Measurements from ENCODE around the gene CCDC92B. TPM values are rescaled to one million over a fixed set of nuclear protein-coding genes. Genes with fewer than 3 reads are reported as not detected.

Gene CCDC92B
- total RNA-seq, 2 experiments from 2014 or later, result not detected

GRCh38 chr17:2780931-2781454, 31.5 kb upstream of the CCDC92B start:
- ChIA-PET POLR2A (no interaction called here), CTCF (interaction anchor here (0.6 kb wide), 1 partner anchor 13 kb away, joined by 3 read pairs; no protein-coding TSS in a partner anchor)

GRCh38 chr17:2780256-2780655, 30.8 kb upstream of the CCDC92B start:
- CTCF ChIA-PET, result interaction anchor here (0.6 kb wide), 1 partner anchor 13 kb away, joined by 3 read pairs; no protein-coding TSS in a partner anchor

GRCh38 chr17:2779545-2779944, 30.1 kb upstream of the CCDC92B start:
- POLR2A ChIA-PET, result no interaction called here
- CTCF ChIA-PET, result no interaction called here

More at GRCh38 chr17:2780256-2780655, 30.8 kb upstream of the CCDC92B start:
- POLR2A ChIA-PET, result no interaction called here

DNA sequence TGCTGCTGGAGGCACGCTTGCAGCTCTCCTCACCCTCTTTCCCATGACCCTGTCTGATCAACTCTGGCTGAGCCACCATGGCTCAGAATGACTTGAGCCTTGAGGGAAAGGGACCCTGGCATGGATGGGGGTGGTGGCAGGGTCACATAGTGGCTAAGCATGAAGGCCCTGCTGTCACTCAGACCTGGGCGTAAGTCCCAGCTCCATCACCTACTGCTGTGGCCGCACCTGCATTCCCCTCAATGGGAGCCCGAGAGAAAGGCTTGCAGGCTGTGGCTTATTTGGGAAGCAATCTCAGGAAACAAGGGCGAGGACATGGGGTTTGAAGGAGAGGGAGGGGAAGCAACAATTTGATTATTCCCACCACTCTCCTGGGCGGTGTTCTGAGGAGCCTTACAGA, 29.0 kb upstream of the CCDC92B start:
- ChIA-PET POLR2A (no interaction called here), CTCF (no interaction called here)

- ChIA-PET POLR2A (no interaction called here), CTCF (interaction anchor here (0.9 to 1.8 kb wide), 2 partner anchors 9 to 17 kb away, joined by 3 to 4 read pairs; no protein-coding TSS in a partner anchor)
These were observed 27.9 kb upstream of the CCDC92B start for GRCh38 chr17:2777242-2777867.

DNA sequence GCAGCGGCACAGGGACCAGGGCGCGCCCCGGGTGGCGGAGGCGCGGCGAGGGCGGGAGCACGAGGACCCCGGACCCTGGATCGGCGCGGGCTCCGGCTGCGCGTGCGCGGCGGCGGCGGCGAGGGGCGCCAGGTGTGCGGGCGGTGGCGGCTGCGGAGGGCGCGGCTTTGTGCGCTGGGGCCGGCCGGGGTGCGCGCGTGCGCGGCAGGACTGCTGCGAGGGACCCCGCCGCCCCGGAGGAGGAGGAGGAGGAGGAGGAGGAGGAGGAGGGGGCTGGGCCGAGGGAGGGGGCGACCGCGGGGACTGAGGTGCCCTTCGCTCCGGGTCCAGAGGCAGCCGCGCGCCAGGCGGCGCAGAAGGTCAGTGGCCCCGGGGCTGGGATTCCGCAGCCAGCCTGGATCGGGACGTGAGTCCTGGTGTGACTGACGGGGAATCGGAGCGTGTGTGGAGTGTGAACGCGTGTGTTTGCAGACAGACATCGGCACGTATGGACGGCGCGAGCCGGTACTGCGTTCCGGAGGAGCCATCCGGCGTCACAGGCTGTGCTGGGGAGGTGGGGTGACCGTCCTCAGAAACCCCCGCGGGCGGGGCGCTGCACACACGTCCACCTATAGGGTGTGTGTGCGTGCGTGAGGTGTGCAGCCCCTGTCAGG, 27.3 kb upstream of the CCDC92B start:
- POLR2A ChIA-PET, result no interaction called here
- CTCF ChIA-PET, result interaction anchor here (1.0 to 1.8 kb wide), 2 partner anchors 10 to 121 kb away, joined by 3 to 4 read pairs; no protein-coding TSS in a partner anchor

GRCh38 chr17:2775206-2775605, 25.8 kb upstream of the CCDC92B start:
- ChIA-PET CTCF (interaction anchor here (0.8 kb wide), 1 partner anchor 25 kb away, joined by 3 read pairs; no protein-coding TSS in a partner anchor), POLR2A (no interaction called here)

GRCh38 chr17:2770129-2770528, 20.7 kb upstream of the CCDC92B start:
- POLR2A ChIA-PET, result interaction anchor here (0.6 kb wide), 1 partner anchor 331 kb away, joined by 3 read pairs; no protein-coding TSS in a partner anchor
- CTCF ChIA-PET, result no interaction called here

DNA sequence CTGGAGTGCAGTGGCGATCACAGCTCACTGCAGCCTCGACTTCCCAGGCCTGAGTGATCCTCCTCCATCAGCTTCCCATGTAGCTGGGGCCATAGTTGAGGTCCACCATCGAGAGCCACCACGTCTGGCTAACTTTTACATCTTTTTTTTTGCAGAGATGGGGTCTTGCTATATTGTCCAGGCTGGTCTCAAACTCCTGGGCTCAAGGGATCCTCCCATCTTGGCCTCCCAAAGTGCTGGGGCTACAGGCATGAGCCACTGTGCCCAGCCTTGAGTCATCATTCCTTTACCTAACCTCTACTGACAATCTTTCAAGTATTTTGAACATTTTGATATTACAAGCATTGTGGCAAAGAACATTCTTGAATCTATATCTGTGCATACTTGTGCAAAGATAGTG, 9.4 kb upstream of the CCDC92B start:
- POLR2A ChIA-PET, result no interaction called here
- CTCF ChIA-PET, result interaction anchor here (0.6 kb wide), 1 partner anchor 70 kb away, joined by 3 read pairs; no protein-coding TSS in a partner anchor

DNA sequence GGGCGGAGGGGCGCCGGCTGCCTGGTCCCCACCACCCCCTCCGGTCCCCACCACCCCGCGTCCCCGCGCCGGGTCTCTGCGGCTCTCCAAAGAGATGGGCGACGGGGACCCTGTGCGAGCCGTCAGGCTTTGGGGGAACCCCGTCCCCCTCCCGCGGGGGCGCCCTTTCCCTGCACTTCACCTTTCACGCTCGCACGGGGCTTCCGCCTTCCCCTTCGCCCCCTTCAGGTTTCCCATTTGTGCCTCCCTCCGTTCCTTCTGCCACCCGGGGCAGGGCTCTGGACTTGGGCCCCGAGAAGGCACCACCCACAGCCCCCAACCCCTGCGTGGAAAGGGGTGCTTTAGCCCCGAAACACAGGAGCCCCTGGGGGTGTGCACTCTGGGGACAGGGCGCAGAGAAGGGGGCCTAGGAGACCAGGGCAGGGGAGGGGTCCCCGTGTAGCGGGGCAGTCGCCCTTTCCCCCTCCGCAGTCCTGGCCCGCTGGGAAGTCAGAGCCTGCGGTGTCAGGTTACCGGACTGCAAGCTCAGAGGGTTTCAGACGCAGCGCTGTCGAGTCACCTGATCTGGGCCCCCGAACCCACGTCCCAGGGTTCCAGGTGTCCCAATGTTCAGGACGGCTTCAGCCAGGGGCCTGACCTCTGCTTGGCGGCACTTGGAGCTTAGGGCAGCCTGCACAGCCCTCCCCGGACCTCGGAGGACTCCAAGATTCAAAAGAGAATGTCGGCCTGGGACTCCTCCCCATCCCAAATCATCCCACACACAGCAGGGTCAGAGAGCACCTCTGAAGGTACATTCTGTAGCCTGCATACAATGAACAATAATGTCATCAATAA, 6.7 kb upstream of the CCDC92B start:
- ChIA-PET CTCF (no interaction called here), POLR2A (no interaction called here)

DNA sequence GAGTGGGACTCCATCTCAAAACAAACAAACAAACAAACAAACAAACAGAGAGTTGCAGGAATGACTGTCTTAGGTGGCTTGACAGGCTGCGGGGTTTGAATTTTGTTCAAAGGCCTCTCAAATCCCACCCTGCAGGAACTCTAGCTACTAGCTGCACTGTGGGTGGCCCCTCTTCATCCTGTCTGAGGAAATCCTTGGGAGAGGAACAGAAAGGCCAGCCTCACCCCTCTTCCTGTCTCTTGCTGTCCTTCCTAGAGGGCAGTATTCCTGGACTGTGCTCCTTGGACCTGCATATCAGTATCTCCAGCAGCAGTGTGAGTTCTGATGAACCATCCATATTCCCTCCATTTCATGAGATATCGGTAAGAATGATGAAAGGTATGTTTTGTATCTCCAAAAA, 2.0 kb upstream of the CCDC92B start:
- CTCF ChIA-PET, result no interaction called here
- POLR2A ChIA-PET, result no interaction called here

DNA sequence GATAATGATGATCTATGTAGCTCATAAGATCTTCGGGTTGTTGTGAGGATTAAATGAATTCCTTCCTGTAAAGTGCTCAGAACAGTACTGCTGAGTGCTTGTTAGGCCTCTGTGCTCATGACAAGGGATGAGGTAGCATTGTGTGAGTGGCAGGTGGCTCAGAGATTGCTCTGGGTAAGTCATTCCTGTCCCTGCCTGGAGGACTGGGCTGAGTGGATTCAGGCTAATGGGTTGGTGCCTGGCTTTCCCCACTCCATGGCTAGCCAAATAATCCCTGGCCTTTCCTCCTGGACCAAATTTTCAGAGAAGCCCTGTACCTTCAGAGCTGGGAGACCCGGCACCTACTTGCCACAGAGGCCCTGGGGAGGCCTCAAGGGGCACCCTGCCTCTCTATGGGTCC, 1.3 kb upstream of the CCDC92B start:
- CTCF ChIA-PET, result interaction anchor here (1.2 kb wide), 1 partner anchor 25 kb away, joined by 3 read pairs; no protein-coding TSS in a partner anchor
- POLR2A ChIA-PET, result no interaction called here

GRCh38 chr17:2749784-2750181, 331 bp upstream of the CCDC92B start:
- CTCF ChIA-PET, result interaction anchor here (1.2 kb wide), 1 partner anchor 26 kb away, joined by 3 read pairs; no protein-coding TSS in a partner anchor
- POLR2A ChIA-PET, result no interaction called here

DNA sequence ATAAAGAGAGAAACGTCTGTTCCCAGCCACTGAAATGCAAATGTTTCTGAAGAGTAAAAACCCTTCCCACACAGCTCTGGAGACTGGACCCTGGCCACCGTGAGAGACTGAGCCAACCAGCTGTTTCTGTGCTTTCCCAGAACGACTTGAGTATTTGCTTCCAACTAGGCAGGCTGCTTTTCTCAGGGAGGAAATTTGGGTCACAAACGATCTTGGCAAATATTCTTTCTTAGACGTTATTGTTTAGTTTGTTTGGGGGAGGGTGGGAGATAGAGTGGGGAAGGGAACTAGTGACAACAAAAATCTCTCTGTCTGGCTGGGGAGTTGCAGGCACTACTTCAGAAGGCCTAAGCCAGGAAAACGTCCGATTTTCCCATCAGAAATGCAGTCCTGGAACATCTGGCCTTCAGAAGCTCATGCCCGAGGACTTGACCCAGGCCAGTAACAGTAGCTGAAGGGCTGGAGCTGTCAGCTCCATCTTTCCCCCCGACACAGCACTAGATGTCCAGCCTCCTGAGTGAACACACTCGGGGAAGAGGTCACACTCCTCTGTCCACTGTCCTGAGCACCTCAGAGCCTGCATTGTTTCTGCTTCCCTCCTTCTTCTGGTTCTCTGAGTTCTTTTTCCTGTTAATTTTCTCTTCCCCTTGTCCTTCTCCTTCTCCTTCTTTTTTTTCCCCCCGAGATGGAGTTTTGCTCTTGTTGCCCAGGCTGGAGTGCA, 4.0 kb downstream of the CCDC92B start:
- CTCF ChIA-PET, result no interaction called here
- POLR2A ChIA-PET, result no interaction called here

DNA sequence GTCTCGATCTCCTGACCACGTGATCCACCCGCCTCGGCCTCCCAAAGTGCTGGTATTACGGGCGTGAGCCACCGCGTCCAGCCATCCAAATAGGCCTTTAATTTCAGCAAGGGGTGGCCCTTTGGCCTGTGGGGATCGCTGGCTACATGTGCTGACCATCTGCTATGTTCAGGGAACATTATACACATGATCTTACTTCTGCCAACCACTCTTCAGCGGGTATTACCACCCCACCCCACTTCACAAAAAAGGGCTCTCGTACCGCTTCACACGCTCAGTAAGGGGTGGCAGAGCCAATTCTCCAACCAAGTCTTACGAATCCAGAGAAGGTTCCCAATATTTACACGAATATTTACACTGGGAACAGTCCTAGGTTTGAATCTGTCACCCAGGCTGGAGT, 11.8 kb downstream of the CCDC92B start:
- CTCF ChIA-PET, result no interaction called here
- POLR2A ChIA-PET, result no interaction called here

- CTCF ChIA-PET, result no interaction called here
- POLR2A ChIA-PET, result no interaction called here
These were observed 12.5 kb downstream of the CCDC92B start for GRCh38 chr17:2736956-2737355.

GRCh38 chr17:2735896-2736295, 13.6 kb downstream of the CCDC92B start:
- ChIA-PET CTCF (no interaction called here), POLR2A (no interaction called here)

DNA sequence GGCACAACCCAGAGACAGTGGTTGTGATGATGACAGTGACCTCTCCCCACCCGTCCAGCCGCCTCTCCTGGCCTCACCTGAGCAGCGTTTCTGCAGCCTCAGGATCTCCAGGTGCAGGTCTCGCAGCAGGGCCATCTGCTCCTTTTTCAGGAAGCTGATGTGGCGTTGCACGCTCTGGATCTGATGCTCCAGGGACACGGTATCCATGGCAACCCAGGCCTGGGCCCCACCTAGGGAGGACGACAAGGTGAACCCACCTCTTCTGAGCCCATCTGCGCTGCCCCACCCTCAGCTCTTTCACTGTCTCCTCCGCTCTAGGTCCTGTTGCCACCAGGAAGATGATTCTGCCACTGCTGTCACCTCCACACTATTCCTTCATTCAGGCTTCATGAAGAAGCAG, 14.5 kb downstream of the CCDC92B start:
- CTCF ChIA-PET, result no interaction called here

GRCh38 chr17:2731807-2732206, 17.6 kb downstream of the CCDC92B start:
- ChIA-PET CTCF (interaction anchor here (0.6 kb wide), 1 partner anchor 283 kb away, joined by 3 read pairs; no protein-coding TSS in a partner anchor), POLR2A (no interaction called here)

More for the DNA sequence above, 14.5 kb downstream of the CCDC92B start:
- POLR2A ChIA-PET, result no interaction called here
